ENCODE data around the gene SERPINA5.

Gene SERPINA5

GRCh38 chr14:94548999-94549985, 31.9 kb upstream of the SERPINA5 start:
- DNase-seq (ENCODE audit: low spot score): peak; percentile 33

GRCh38 chr14:94550041-94550440, 31.2 kb upstream of the SERPINA5 start:
- no peak for DNase-seq (ENCODE audit: low spot score)

GRCh38 chr14:94555991-94556390, 25.2 kb upstream of the SERPINA5 start:
- DNase-seq (ENCODE audit: low spot score): no peak

GRCh38 chr14:94557327-94557726, 23.9 kb upstream of the SERPINA5 start:
- no peak for DNase-seq (ENCODE audit: low spot score)

- no peak for DNase-seq (ENCODE audit: low spot score)
Measured at GRCh38 chr14:94558842-94559241, 22.4 kb upstream of the SERPINA5 start.

- DNase-seq (ENCODE audit: low spot score): no peak
Measured at GRCh38 chr14:94559638-94560290, 21.5 kb upstream of the SERPINA5 start.

- DNase-seq (ENCODE audit: low spot score): no peak
Measured at GRCh38 chr14:94560291-94560665, 20.9 kb upstream of the SERPINA5 start.

GRCh38 chr14:94560751-94561655, 20.2 kb upstream of the SERPINA5 start, which contains the start of gene SERPINA4:
Gene SERPINA4, plus strand, starts transcription at chr14:94561442. Its CDS starts 2,041 bp downstream, at chr14:94563483.
- no peak for DNase-seq (ENCODE audit: low spot score)

GRCh38 chr14:94561656-94562010, 19.6 kb upstream of the SERPINA5 start:
- no peak for DNase-seq (ENCODE audit: low spot score)

- no peak for DNase-seq (ENCODE audit: low spot score)
Measured at GRCh38 chr14:94562022-94562421, 19.2 kb upstream of the SERPINA5 start.

GRCh38 chr14:94562941-94563883, 18.0 kb upstream of the SERPINA5 start:
- DNase-seq (ENCODE audit: low spot score): no peak

GRCh38 chr14:94564381-94564780, 16.8 kb upstream of the SERPINA5 start:
- DNase-seq (ENCODE audit: low spot score): no peak

- no peak for DNase-seq (ENCODE audit: low spot score)
Measured at GRCh38 chr14:94568186-94568585, 13.0 kb upstream of the SERPINA5 start.

- DNase-seq (ENCODE audit: low spot score): no peak
Measured at GRCh38 chr14:94569381-94570001, 11.7 kb upstream of the SERPINA5 start.

- no peak for DNase-seq (ENCODE audit: low spot score)
Measured at GRCh38 chr14:94570002-94570400, 11.2 kb upstream of the SERPINA5 start.

GRCh38 chr14:94570440-94570839, 10.8 kb upstream of the SERPINA5 start:
- no peak for DNase-seq (ENCODE audit: low spot score)

- DNase-seq (ENCODE audit: low spot score): no peak
Measured at GRCh38 chr14:94571395-94571794, 9.8 kb upstream of the SERPINA5 start.

- DNase-seq (ENCODE audit: low spot score): no peak
Measured at GRCh38 chr14:94571950-94572349, 9.3 kb upstream of the SERPINA5 start.

- no peak for DNase-seq (ENCODE audit: low spot score)
Measured at GRCh38 chr14:94572637-94573303, 8.5 kb upstream of the SERPINA5 start.
